Lower lobe of right lung (tissue), 2 donors: ENCODE results near the gene USP32. TPM values are rescaled to one million over a fixed set of nuclear protein-coding genes. Genes with fewer than 3 reads are reported as not detected.

Experiments
- ATAC-seq, 2 donors: fragments of 200-7000 bp; cut with Tn5 transposase; one replicate each; pipeline ENCODE4 v1.9.1; 2020 to 2022; ENCODE audit warnings: mild to moderate bottlenecking in 2 of 2, moderate library complexity in 2 of 2
- DNase-seq: peaks from one replicate; pipeline ENCODE4 v3.0.0-alpha.2; 2020
- H3K27ac ChIP-seq: fragments of 200-600 bp; one replicate; pipeline ENCODE4 v1.8.0; 2022
- H3K27me3 ChIP-seq: fragments of 200-600 bp; one replicate; pipeline ENCODE4 v1.8.0; 2022; ENCODE audit warnings: low read depth
- H3K36me3 ChIP-seq: fragments of 200-600 bp; one replicate; pipeline ENCODE4 v1.8.0; 2022; ENCODE audit warnings: mild to moderate bottlenecking
- H3K4me1 ChIP-seq: fragments of 200-600 bp; one replicate; pipeline ENCODE4 v1.8.0; 2022
- H3K4me3 ChIP-seq: fragments of 200-600 bp; one replicate; pipeline ENCODE4 v1.8.0; 2022; ENCODE audit warnings: mild to moderate bottlenecking
- H3K9me3 ChIP-seq: fragments of 200-600 bp; one replicate; pipeline ENCODE4 v1.8.0; 2022
- intact Hi-C: fragments of 100-400 bp; cut with DNase I; formaldehyde crosslinking; loops from one replicate; pipeline ENCODE4 v1.11.0; 2022
- total RNA-seq: library from RNA; stranded (reverse); fragmentation: NEBNext Ultra II Directional; extraction: Animal tissue kit (Norgen Biotek cat#: 25700); gene quantifications from one replicate; pipeline ENCODE4 v1.2.1, GENCODE V29; 2021
- TF ChIP-seq, protein P1 (sequence below): fragments of 200-600 bp; IDR thresholded peaks from one replicate; pipeline ENCODE4 v1.8.0; 2022; ENCODE audit warnings: antibody characterized with exemption, mild to moderate bottlenecking
- donor health status: DM: no; HTN: yes; CAD: no; lungs with severe emphysema.

Gene USP32
- total RNA-seq, 1 donor from 2014 or later = 68.9 TPM

DNA sequence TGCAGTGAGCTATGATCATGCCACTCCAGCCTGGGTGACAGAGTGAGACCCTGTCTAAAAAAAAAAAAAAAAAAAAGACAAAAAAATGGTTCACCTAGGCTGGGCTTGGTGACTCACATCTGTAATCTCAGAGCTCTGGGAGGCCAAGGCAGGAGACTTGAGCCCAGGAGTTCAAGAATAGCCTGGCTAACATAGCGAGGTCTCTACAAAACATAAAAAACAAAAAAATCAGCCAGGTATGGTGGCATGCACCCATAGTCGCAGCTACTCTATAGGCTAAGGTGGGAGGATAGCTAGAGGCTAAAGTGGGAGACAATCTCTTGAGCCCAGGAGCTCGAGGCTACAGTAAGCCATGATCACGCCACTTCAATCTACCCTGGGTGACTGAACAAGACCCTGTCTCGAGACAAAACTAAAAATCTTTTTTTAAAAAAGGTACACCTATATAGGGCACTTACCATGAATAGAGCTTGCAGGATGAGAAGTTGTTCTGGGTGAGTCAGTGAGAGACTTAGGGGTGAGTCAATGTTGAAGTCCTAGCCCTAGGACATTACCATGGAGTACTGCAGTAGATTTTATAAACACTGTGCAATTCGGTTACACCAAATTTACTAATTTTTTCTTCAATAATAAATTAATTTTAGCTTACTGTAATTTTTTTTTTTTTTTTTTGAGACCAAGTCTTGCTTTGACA is 19.0 kb downstream of the USP32 start:
- ATAC-seq = peak in 1 of 2 donors; percentile 42
- no peaks in the 10 kb centered on the region for H3K9me3 ChIP-seq
- H3K27me3 ChIP-seq = no peaks in the 10 kb centered on the region
- TF ChIP-seq, protein P1, sequence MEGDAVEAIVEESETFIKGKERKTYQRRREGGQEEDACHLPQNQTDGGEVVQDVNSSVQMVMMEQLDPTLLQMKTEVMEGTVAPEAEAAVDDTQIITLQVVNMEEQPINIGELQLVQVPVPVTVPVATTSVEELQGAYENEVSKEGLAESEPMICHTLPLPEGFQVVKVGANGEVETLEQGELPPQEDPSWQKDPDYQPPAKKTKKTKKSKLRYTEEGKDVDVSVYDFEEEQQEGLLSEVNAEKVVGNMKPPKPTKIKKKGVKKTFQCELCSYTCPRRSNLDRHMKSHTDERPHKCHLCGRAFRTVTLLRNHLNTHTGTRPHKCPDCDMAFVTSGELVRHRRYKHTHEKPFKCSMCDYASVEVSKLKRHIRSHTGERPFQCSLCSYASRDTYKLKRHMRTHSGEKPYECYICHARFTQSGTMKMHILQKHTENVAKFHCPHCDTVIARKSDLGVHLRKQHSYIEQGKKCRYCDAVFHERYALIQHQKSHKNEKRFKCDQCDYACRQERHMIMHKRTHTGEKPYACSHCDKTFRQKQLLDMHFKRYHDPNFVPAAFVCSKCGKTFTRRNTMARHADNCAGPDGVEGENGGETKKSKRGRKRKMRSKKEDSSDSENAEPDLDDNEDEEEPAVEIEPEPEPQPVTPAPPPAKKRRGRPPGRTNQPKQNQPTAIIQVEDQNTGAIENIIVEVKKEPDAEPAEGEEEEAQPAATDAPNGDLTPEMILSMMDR = no peak
- no peak overlapping the region for H3K4me3 ChIP-seq
- peaks cover 5% of the 10 kb centered on the region for H3K4me1 ChIP-seq
- no peak for DNase-seq
- intact Hi-C loops = no loop called here
- H3K27ac ChIP-seq = no peak overlapping the region
- H3K36me3 ChIP-seq = peaks cover 9% of the 10 kb centered on the region

DNA sequence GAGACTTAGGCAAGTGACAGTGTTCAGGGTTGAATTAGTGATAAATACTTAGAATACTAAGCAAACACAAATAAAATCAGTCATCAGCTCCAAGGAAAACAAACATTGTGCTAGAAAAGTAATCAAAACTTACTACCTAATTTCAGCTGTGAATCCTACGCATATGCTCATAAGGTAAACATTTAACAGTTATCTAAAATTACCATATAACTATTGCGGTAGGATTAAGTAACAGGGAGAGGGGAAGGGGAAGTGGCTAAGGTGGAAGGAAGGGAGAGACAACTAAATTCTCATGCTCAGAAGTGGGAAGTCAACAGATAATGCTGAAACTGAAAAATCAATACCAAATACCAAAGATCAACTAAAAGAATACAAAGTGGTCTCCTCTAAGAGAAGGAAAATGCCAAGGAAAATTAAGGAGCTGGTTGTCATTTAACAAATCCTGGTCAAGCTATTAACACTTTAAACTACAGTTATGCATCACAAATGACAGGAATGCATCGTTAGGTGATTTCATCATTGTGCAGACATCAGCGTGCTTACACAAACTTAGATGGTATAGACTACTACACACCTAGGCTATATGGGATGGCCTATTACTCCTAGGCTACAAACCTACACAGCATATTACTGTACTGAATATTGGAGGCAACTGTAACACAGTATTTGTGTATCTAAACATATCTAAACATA is 20.0 kb downstream of the USP32 start:
- H3K27me3 ChIP-seq = no peaks in the 10 kb centered on the region
- H3K27ac ChIP-seq = no peak overlapping the region
- no peak for ATAC-seq
- peaks cover 5% of the 10 kb centered on the region for H3K4me1 ChIP-seq
- TF ChIP-seq, protein P1 = no peak
- intact Hi-C loops = no loop called here
- no peak for DNase-seq
- H3K36me3 ChIP-seq = peaks cover 7% of the 10 kb centered on the region
- H3K9me3 ChIP-seq = no peaks in the 10 kb centered on the region
- H3K4me3 ChIP-seq = no peak overlapping the region

DNA sequence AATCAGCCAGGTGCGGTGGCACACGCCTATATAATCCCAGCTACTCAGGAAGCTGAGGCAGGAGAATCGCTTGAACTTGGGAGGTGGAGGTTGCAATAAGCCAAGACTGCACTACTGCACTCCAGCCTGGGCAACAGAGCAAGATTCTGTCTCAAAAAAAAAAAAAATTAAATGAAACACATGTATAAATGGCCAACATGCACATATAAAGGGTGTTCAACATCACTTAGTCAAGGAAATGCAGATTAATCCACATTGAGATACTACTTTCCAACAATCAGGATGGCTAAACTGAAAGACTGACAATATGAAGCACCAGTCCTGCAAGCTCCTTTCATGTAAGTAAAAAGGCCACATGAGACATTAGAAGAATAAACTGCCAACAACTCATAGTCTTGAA is 20.5 kb downstream of the USP32 start:
- Histone ChIP-seq H3K27me3 (no peaks in the 10 kb centered on the region), H3K4me3 (no peak overlapping the region), H3K27ac (no peak overlapping the region), H3K4me1 (peaks cover 5% of the 10 kb centered on the region), H3K36me3 (peaks cover 1% of the 10 kb centered on the region), H3K9me3 (no peaks in the 10 kb centered on the region)
- intact Hi-C loops = no loop called here
- no peak for DNase-seq
- ATAC-seq = no peak
- TF ChIP-seq, protein P1 = no peak

DNA sequence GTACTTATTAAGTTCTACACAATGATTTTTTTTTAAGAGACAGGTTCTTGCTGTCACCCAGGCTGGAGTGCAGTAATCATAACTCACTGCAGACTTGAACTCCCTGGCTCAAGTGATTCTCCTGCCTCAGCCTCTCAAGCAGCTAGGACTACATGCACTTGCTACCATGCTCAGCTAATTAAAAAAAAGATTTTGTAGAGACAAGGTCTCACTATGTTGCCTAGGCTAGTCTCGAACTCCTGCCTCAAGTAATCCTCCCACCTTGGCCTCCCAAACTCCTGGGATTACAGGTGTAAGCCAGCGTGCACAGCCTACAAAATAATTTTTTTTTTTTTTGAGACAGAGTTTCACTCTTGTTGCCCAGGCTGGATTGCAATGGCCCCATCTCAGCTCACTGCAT is 22.2 kb downstream of the USP32 start:
- Histone ChIP-seq H3K27ac (no peak overlapping the region), H3K27me3 (no peaks in the 10 kb centered on the region), H3K36me3 (no peaks in the 10 kb centered on the region), H3K4me1 (peaks cover 5% of the 10 kb centered on the region), H3K4me3 (no peak overlapping the region), H3K9me3 (no peaks in the 10 kb centered on the region)
- intact Hi-C loops = no loop called here
- TF ChIP-seq, protein P1 = no peak
- DNase-seq = no peak
- no peak for ATAC-seq

DNA sequence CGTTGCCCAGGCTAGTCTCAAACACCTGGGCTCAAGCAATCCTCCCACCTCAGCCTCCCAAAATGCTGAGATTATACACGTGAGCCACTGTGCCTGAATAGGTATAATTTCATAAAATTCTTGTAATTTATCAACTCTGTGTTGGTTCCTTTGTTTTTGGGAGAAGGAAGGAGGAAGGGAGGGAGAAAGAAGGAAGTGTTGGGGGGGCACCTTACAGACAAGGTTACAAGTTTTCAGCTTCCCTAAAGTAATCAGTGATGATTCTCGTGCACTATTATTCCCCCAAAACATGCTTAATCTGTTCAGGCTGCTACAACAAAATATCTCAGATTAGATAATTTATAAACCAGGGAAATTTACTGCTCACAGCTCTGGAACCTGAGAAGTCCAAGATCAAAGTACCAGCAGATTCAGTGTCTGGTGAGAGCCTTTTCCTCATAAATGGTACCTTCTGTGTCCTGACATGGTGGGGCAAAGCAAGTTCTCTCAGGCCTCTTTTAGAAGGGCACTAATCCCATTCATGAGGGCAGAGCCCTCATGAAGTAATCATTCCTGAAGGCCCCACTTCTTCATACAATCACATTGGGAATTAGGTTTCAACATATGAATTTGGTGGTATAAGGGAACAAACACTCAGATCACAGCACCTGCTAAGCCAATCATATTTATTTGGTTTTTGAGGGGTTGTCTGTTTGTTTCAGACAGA is 28.1 kb downstream of the USP32 start:
- Histone ChIP-seq H3K27ac (no peak overlapping the region), H3K36me3 (no peaks in the 10 kb centered on the region), H3K4me3 (no peak overlapping the region), H3K27me3 (no peaks in the 10 kb centered on the region), H3K9me3 (no peaks in the 10 kb centered on the region), H3K4me1 (no peaks in the 10 kb centered on the region)
- DNase-seq = no peak
- intact Hi-C loops = no loop called here
- no peak for ATAC-seq
- TF ChIP-seq, protein P1 = no peak
